HG03354 (cell line): ENCODE data around the gene DIP2C.
A peak's percentile ranks its signal among the peaks of the same experiment; 100 is the strongest.

Experiments used
- ATAC-seq: cut with Tn5 transposase; IDR thresholded peaks from one replicate; pipeline ENCODE4 v1.9.1; 2021; ENCODE audit warnings: mild to moderate bottlenecking; ENCODE audit not compliant: unreplicated experiment, poor library complexity, severe bottlenecking

Gene DIP2C

DNA sequence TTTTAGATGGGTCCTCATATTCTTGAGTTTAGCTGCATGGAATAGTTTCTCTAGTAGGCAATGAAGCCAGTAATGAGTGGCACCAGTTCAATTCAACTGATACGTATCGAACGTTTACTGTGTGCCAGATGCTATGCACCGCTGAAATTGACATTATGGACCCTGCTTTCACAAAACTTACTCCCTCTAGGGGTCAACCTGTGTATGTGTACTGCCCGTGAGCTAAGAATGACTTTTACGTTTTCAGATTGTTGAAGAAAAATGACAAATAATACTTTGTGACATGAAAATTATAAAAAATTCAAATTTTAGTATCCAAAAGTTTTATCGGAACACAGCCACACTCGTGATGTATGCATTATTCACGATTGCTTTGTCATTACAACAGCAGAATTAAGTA lies 458.7 kb downstream of the DIP2C start:
- ATAC-seq = no peak

GRCh38 chr10:228366-228765 lies 461.1 kb downstream of the DIP2C start:
- ATAC-seq = no peak

DNA sequence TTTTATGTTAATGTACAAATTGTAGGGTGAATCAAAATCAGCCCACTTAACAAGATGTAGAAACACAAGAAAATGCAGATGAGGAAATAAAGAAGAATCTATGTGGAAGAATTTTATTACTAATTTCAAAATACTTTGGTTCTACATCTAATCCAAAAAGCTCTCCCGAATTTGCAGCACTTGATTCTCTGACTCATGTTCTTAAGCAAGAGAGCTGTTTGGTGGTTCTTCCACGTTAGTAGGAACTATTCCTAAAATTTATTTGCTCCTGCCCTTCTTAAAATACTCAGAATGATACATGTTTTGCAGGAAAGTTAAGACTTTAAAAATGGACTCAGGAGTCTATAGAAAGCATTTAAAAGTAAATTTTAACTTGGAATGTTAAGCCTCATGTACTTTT lies 462.5 kb downstream of the DIP2C start:
- no peak for ATAC-seq

- no peak for ATAC-seq
Observed at GRCh38 chr10:226018-226417, 463.4 kb downstream of the DIP2C start.

DNA sequence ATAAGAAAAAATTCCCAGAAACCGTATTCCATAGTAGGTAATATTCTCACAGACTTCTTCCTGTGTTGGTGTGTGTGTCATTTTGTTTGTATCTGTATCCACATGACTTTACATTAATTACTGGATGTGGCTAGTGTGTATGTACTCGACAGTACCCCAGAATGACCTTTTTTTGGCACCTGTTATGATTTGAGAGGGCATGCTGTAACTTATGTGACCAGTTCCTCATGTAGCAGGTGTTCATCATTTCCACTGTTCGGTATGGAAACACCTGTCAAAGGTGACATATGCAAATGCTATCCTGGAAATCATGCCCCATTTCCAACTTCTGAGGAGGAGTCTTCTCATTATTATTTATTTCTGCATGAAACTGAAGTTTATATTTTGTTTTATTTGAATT lies 464.9 kb downstream of the DIP2C start:
- peak; percentile 60 for ATAC-seq
